Measurements from ENCODE around the gene TPSAB1. TPM values are rescaled to one million over a fixed set of nuclear protein-coding genes. Genes with fewer than 3 reads are reported as not detected.

TPSAB1 gene
- total and polyA plus RNA-seq, 12 donors = 0.11 to 4.8 (median 0.93) TPM; not detected in 3

DNA sequence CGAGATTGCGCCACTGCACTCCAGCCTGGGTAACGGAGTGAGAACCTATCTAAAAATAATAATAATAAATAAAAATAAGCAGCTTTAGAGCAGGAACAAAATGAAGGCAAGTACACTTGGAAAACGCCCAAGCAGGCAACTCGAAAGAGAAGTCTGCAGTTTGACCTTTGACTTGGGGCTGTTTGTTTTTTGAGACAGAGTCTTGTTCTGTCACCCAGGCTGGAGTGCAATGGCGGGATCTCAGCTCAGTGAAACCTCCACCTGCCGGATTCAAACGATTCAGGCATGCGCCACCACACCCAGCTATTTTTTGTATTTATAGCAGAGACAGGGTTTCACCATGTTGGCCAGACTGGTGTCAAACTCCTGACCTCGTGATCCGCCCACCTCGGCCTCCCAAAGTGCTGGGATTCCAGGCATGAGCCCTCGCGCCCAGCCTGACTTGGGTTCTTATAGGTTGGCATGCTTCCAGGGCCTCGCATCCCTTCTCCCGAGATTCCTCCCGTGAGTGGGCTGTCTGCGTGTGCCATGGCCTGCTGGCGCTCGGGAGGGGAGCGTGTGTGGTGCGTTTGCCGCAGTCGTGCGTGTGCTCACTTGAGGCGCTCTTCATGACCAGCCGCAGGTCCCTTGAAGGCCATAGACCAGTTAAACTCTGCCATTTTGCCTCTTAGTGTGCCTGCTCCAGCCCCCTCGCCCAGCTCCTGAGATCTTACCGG is 50.5 kb downstream of the TPSAB1 start:
- TF ChIP-seq POLR2A (IDR thresholded peaks at IDR 0.05) = no peak
- TF ChIP-seq, protein P1, sequence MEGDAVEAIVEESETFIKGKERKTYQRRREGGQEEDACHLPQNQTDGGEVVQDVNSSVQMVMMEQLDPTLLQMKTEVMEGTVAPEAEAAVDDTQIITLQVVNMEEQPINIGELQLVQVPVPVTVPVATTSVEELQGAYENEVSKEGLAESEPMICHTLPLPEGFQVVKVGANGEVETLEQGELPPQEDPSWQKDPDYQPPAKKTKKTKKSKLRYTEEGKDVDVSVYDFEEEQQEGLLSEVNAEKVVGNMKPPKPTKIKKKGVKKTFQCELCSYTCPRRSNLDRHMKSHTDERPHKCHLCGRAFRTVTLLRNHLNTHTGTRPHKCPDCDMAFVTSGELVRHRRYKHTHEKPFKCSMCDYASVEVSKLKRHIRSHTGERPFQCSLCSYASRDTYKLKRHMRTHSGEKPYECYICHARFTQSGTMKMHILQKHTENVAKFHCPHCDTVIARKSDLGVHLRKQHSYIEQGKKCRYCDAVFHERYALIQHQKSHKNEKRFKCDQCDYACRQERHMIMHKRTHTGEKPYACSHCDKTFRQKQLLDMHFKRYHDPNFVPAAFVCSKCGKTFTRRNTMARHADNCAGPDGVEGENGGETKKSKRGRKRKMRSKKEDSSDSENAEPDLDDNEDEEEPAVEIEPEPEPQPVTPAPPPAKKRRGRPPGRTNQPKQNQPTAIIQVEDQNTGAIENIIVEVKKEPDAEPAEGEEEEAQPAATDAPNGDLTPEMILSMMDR (IDR thresholded peaks at IDR 0.05) = no peak
- WGBS, 4 donors = 52 to 62% (median 57%) methylated on average over 12 to 29 of the region's 29 CpGs
- Histone ChIP-seq H3K27me3 (peaks cover 38% of the 10 kb centered on the region), H3K4me1 (replicated peaks in 1 of 2) (no peaks in the 10 kb centered on the region), H3K9me3 (replicated peaks in 1 of 3) (no peaks in the 10 kb centered on the region), H3K27ac (no peak overlapping the region), H3K4me3 (no peak overlapping the region), H3K36me3 (replicated peaks in 1 of 2) (no peaks in the 10 kb centered on the region)
- intact Hi-C loops (cut with DNase I) = no loop called here
- DNase-seq = no peak

DNA sequence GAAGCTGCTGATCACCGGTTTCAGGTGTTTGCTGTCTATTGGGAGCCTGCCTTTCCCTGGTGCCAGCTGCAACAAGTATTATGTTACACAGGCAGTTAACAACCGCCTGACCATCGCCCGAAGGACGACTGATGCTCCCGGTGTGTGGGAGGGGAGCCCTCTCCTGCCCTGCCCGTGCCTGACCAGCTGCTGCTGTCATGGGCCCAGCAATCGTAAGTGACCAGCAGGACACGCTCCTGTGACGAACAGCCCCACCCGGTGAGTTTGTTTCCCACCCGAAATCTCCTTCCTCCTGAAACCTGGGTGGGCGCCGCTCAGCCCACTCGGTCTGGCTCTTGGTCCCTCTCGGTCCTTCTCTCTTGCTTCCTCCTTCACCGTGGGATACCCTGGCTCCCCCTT is 51.1 kb downstream of the TPSAB1 start:
- Histone ChIP-seq H3K27ac (no peak overlapping the region), H3K9me3 (replicated peaks in 1 of 3) (no peaks in the 10 kb centered on the region), H3K36me3 (replicated peaks in 1 of 2) (no peaks in the 10 kb centered on the region), H3K27me3 (peaks cover 33% of the 10 kb centered on the region), H3K4me1 (replicated peaks in 1 of 2) (no peaks in the 10 kb centered on the region), H3K4me3 (no peak overlapping the region)
- 40 to 56% (median 48%) methylated on average over 12 to 17 of the region's 17 CpGs for WGBS, 4 donors
- DNase-seq = no peak
- TF ChIP-seq, protein P1 (IDR thresholded peaks at IDR 0.05) = no peak
- TF ChIP-seq POLR2A (IDR thresholded peaks at IDR 0.05) = no peak
- intact Hi-C loops (cut with DNase I) = no loop called here

Other genes starting within 250 kb of the TPSAB1 start
- 10 to 100 TPM in 1 of 9 donors, 1 to 10 TPM in 6, under 1 TPM in 1, not detected in 1; 0.79 to 14.4 (median 3.0) TPM for gene SSTR5, start 168.0 kb upstream of the TPSAB1 start, total RNA-seq
- under 1 TPM in 2 of 3 donors, not detected in 1; 0.17 to 0.24 TPM for gene SSTR5, start 168.0 kb upstream of the TPSAB1 start, polyA plus RNA-seq
- gene C1QTNF8, start 144.5 kb upstream of the TPSAB1 start, total RNA-seq = under 1 TPM in 2 of 9 donors, not detected in 7; 0.14 to 0.19 TPM
- under 1 TPM in 2 of 3 donors, not detected in 1; 0.30 to 0.64 TPM for gene C1QTNF8, start 144.5 kb upstream of the TPSAB1 start, polyA plus RNA-seq
- gene CACNA1H, start 87.6 kb upstream of the TPSAB1 start, total RNA-seq = 100 to 1,000 TPM in 1 of 9 donors, 10 to 100 TPM in 8; 14.0 to 121 (median 35.9) TPM
- 10 to 100 TPM; 20.1 to 36.2 (median 21.7) TPM for gene CACNA1H, start 87.6 kb upstream of the TPSAB1 start, polyA plus RNA-seq
- 1 to 10 TPM in 1 of 9 donors, under 1 TPM in 2, not detected in 6; 0.18 to 5.5 (median 0.29) TPM for gene TPSG1, start 15.4 kb upstream of the TPSAB1 start, total RNA-seq
- 1 to 10 TPM in 1 of 3 donors, under 1 TPM in 1, not detected in 1; 0.34 to 2.7 TPM for gene TPSG1, start 15.4 kb upstream of the TPSAB1 start, polyA plus RNA-seq
- gene TPSB2, start 10.5 kb upstream of the TPSAB1 start, total RNA-seq = 1 to 10 TPM in 2 of 9 donors, under 1 TPM in 3, not detected in 4; 0.54 to 6.6 (median 0.78) TPM
- 1 to 10 TPM in 1 of 3 donors, under 1 TPM in 1, not detected in 1; 0.32 to 5.1 TPM for gene TPSB2, start 10.5 kb upstream of the TPSAB1 start, polyA plus RNA-seq
- gene TPSD1, start 15.4 kb downstream of the TPSAB1 start, total RNA-seq = not detected
- gene TPSD1, start 15.4 kb downstream of the TPSAB1 start, polyA plus RNA-seq = under 1 TPM in 1 of 3 donors, not detected in 2; 0.24 TPM
- 100 to 1,000 TPM in 4 of 9 donors, 10 to 100 TPM in 5; 50.7 to 142 (median 95.5) TPM for gene UBE2I, start 68.9 kb downstream of the TPSAB1 start, total RNA-seq
- 100 to 1,000 TPM in 1 of 3 donors, 10 to 100 TPM in 2; 61.9 to 203 (median 70.1) TPM for gene UBE2I, start 68.9 kb downstream of the TPSAB1 start, polyA plus RNA-seq
- 10 to 100 TPM in 4 of 9 donors, 1 to 10 TPM in 4, under 1 TPM in 1; 0.79 to 25.4 (median 7.8) TPM for gene BAIAP3, start 92.9 kb downstream of the TPSAB1 start, total RNA-seq
- 100 to 1,000 TPM in 1 of 3 donors, 10 to 100 TPM in 2; 11.9 to 129 (median 20.7) TPM for gene BAIAP3, start 92.9 kb downstream of the TPSAB1 start, polyA plus RNA-seq
- gene TSR3, start 111.2 kb downstream of the TPSAB1 start, total RNA-seq = 100 to 1,000 TPM in 3 of 9 donors, 10 to 100 TPM in 6; 49.8 to 258 (median 75.0) TPM
- gene TSR3, start 111.2 kb downstream of the TPSAB1 start, polyA plus RNA-seq = 10 to 100 TPM; 13.7 to 42.8 (median 39.2) TPM
- gene GNPTG, start 111.2 kb downstream of the TPSAB1 start, total RNA-seq = 100 to 1,000 TPM; 132 to 332 (median 281) TPM
- gene GNPTG, start 111.2 kb downstream of the TPSAB1 start, polyA plus RNA-seq = 100 to 1,000 TPM in 2 of 3 donors, 10 to 100 TPM in 1; 95.9 to 659 (median 362) TPM
- 100 to 1,000 TPM in 1 of 9 donors, 10 to 100 TPM in 8; 11.5 to 174 (median 36.9) TPM for gene UNKL, start 174.0 kb downstream of the TPSAB1 start, total RNA-seq
- 10 to 100 TPM; 10.1 to 27.9 (median 11.8) TPM for gene UNKL, start 174.0 kb downstream of the TPSAB1 start, polyA plus RNA-seq
- 10 to 100 TPM; 16.9 to 48.2 (median 21.8) TPM for gene UQCC4, start 180.0 kb downstream of the TPSAB1 start, total RNA-seq
- gene UQCC4, start 180.0 kb downstream of the TPSAB1 start, polyA plus RNA-seq = 10 to 100 TPM; 13.2 to 21.0 (median 15.7) TPM
- under 1 TPM in 1 of 9 donors, not detected in 8; 0.69 TPM for gene PERCC1, start 190.4 kb downstream of the TPSAB1 start, total RNA-seq
- not detected for gene PERCC1, start 190.4 kb downstream of the TPSAB1 start, polyA plus RNA-seq
- gene CCDC154, start 203.9 kb downstream of the TPSAB1 start, total RNA-seq = 1 to 10 TPM in 4 of 9 donors, under 1 TPM in 5; 0.28 to 3.1 (median 0.89) TPM
- gene CCDC154, start 203.9 kb downstream of the TPSAB1 start, polyA plus RNA-seq = 10 to 100 TPM in 2 of 3 donors, not detected in 1; 10.7 to 39.7 TPM
- 100 to 1,000 TPM in 5 of 9 donors, 10 to 100 TPM in 4; 27.2 to 243 (median 121) TPM for gene CLCN7, start 234.3 kb downstream of the TPSAB1 start, total RNA-seq
- gene CLCN7, start 234.3 kb downstream of the TPSAB1 start, polyA plus RNA-seq = 100 to 1,000 TPM in 2 of 3 donors, 10 to 100 TPM in 1; 25.3 to 369 (median 133) TPM
- gene PTX4, start 248.2 kb downstream of the TPSAB1 start, total RNA-seq = 1 to 10 TPM in 2 of 9 donors, under 1 TPM in 4, not detected in 3; 0.39 to 1.4 (median 0.61) TPM
- gene PTX4, start 248.2 kb downstream of the TPSAB1 start, polyA plus RNA-seq = under 1 TPM in 2 of 3 donors, not detected in 1; 0.16 to 0.17 TPM